ENCODE measurements around the gene MS4A14.
"Not testable (repeated sequence)": the region's sequence is repeated elsewhere in the genome, so short reads cannot be mapped to it uniquely, and the experiment has no call there.

MS4A14 gene

GRCh38 chr11:60396382-60396781 lies at the start of gene MS4A14:
TSS of gene MS4A14 (plus strand) at chr11:60396459. CDS start at chr11:60396579, 120 bp downstream.
- in situ Hi-C loops (cut with MboI; ENCODE audit: low sequenced_read_pairs): no loop called here

- in situ Hi-C loops (cut with MboI; ENCODE audit: low sequenced_read_pairs): no loop called here
These were observed 49.0 kb upstream of the MS4A14 start for GRCh38 chr11:60347084-60347797.

GRCh38 chr11:60348116-60348515 lies 48.1 kb upstream of the MS4A14 start:
- in situ Hi-C loops (cut with MboI; ENCODE audit: low sequenced_read_pairs): no loop called here

- in situ Hi-C loops (cut with MboI; ENCODE audit: low sequenced_read_pairs): no loop called here
These were observed 46.3 kb upstream of the MS4A14 start for GRCh38 chr11:60349990-60350389.

- in situ Hi-C loops (cut with MboI; ENCODE audit: low sequenced_read_pairs): no loop called here
These were observed 38.5 kb upstream of the MS4A14 start for GRCh38 chr11:60357771-60358170.

- in situ Hi-C loops (cut with MboI; ENCODE audit: low sequenced_read_pairs): no loop called here
These were observed 35.6 kb upstream of the MS4A14 start for GRCh38 chr11:60360621-60361020.

GRCh38 chr11:60362241-60362640 lies 34.0 kb upstream of the MS4A14 start:
- in situ Hi-C loops (cut with MboI; ENCODE audit: low sequenced_read_pairs): no loop called here

GRCh38 chr11:60363542-60364470 lies 32.5 kb upstream of the MS4A14 start:
- in situ Hi-C loops (cut with MboI; ENCODE audit: low sequenced_read_pairs): no loop called here

GRCh38 chr11:60366262-60366904 lies 29.9 kb upstream of the MS4A14 start:
- in situ Hi-C loops (cut with MboI; ENCODE audit: low sequenced_read_pairs): not testable (repeated sequence)

GRCh38 chr11:60367009-60367408 lies 29.2 kb upstream of the MS4A14 start:
- in situ Hi-C loops (cut with MboI; ENCODE audit: low sequenced_read_pairs): no loop called here

- in situ Hi-C loops (cut with MboI; ENCODE audit: low sequenced_read_pairs): no loop called here
These were observed 28.4 kb upstream of the MS4A14 start for GRCh38 chr11:60367896-60368295.

- in situ Hi-C loops (cut with MboI; ENCODE audit: low sequenced_read_pairs): no loop called here
These were observed 25.9 kb upstream of the MS4A14 start for GRCh38 chr11:60370252-60370810.

- in situ Hi-C loops (cut with MboI; ENCODE audit: low sequenced_read_pairs): no loop called here
These were observed 25.4 kb upstream of the MS4A14 start for GRCh38 chr11:60370811-60371298.

- in situ Hi-C loops (cut with MboI; ENCODE audit: low sequenced_read_pairs): no loop called here
These were observed 24.9 kb upstream of the MS4A14 start for GRCh38 chr11:60371386-60371785.

GRCh38 chr11:60371854-60372253 lies 24.4 kb upstream of the MS4A14 start:
- in situ Hi-C loops (cut with MboI; ENCODE audit: low sequenced_read_pairs): no loop called here

GRCh38 chr11:60372767-60373166 lies 23.5 kb upstream of the MS4A14 start:
- in situ Hi-C loops (cut with MboI; ENCODE audit: low sequenced_read_pairs): no loop called here

- in situ Hi-C loops (cut with MboI; ENCODE audit: low sequenced_read_pairs): no loop called here
These were observed 20.9 kb upstream of the MS4A14 start for GRCh38 chr11:60375316-60375715.

- in situ Hi-C loops (cut with MboI; ENCODE audit: low sequenced_read_pairs): no loop called here
These were observed 19.7 kb upstream of the MS4A14 start for GRCh38 chr11:60376601-60377000.

- in situ Hi-C loops (cut with MboI; ENCODE audit: low sequenced_read_pairs): no loop called here
These were observed 18.7 kb upstream of the MS4A14 start for GRCh38 chr11:60377401-60378136.

GRCh38 chr11:60378354-60378753 lies 17.9 kb upstream of the MS4A14 start, which contains the start of gene MS4A7:
TSS of gene MS4A7 (plus strand) at chr11:60378532. CDS start at chr11:60383142, 4,610 bp downstream.
- in situ Hi-C loops (cut with MboI; ENCODE audit: low sequenced_read_pairs): no loop called here

Measured in hTERT RPE-1 (cell line).